ENCODE measurements around the gene CTCFL. TPM values are rescaled to one million over a fixed set of nuclear protein-coding genes. Genes with fewer than 3 reads are reported as not detected.

Gene CTCFL
- total and polyA plus RNA-seq, 2 of the 13 experiments (the other 11 are each of a cell fraction or from before 2014, with no cell fraction given): 0.04 TPM; not detected in 1

DNA sequence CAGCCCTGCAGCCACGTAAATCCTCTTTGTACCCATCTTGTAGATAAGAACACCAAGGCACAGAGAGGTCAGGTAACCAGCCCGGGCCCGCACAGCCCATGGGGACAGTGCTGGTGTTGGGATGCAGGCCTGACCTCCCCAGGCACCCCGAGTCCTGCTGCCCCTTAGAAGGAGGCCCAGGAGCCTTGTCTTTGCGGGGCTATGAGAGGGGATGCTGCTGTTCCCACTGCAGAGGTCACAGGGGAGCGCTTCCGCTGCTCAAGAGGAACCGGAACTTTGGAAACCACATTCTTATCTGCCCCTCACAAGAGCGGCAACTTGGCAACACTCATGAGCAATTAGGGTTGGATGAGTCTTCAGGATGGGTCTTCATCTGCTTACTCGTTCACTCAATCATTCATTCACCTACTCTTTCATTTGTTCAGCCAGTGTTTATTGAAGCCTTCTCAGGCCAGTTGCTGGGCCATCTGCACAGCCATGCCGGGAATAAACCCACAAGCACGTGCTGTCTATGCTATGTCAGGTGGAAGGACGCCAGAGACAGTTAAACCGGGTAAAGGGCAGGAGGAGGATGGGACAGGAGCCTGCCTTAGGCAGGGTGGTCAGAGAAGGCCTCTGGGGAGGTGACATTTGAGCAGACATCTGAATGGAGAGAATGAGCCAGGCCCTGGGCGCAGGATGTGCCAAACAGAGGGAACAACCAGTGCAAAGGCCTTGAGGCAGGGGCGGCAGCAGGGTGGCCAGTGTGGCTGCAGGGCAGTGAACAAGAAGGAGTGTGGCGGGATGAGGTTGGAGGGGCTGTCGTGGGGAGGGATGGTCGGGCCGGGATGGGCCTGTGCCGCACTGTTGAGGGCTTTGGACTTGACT is 72.9 kb downstream of the CTCFL start (continued):
- TF ChIP-seq ZNF138 (CRISPR knock-in tag; IDR thresholded peaks at IDR 0.05; ENCODE audit: low read depth) (no peak), CREBL2 (CRISPR knock-in tag; IDR thresholded peaks at IDR 0.05; ENCODE audit: borderline replicate concordance) (no peak), ZNF749 (CRISPR knock-in tag; IDR thresholded peaks at IDR 0.05; ENCODE audit: borderline replicate concordance) (no peak), ZNF232 (CRISPR knock-in tag; IDR thresholded peaks at IDR 0.05; ENCODE audit: borderline replicate concordance) (no peak), MEIS2 (CRISPR knock-in tag; IDR thresholded peaks at IDR 0.05) (no peak), IRF1 (CRISPR knock-in tag; IDR thresholded peaks at IDR 0.05; ENCODE audit: low read depth) (no peak), HNRNPLL (IDR thresholded peaks at IDR 0.05; ENCODE audit: low read depth, low read length, poor library complexity, severe bottlenecking) (no peak)
- TF ChIP-seq, protein P1, sequence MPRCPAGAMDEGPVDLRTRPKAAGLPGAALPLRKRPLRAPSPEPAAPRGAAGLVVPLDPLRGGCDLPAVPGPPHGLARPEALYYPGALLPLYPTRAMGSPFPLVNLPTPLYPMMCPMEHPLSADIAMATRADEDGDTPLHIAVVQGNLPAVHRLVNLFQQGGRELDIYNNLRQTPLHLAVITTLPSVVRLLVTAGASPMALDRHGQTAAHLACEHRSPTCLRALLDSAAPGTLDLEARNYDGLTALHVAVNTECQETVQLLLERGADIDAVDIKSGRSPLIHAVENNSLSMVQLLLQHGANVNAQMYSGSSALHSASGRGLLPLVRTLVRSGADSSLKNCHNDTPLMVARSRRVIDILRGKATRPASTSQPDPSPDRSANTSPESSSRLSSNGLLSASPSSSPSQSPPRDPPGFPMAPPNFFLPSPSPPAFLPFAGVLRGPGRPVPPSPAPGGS (CRISPR knock-in tag; IDR thresholded peaks at IDR 0.05): no peak

- ATAC-seq (no peak), DNase-seq (ENCODE audit: low spot score) (no peak)
- TF ChIP-seq ZNF740 (CRISPR knock-in tag; IDR thresholded peaks at IDR 0.05) (no peak), MTA3 (CRISPR knock-in tag; IDR thresholded peaks at IDR 0.05) (no peak), ZNF260 (CRISPR knock-in tag; IDR thresholded peaks at IDR 0.05; ENCODE audit: borderline replicate concordance, low read depth) (no peak), CBX2 (IDR thresholded peaks at IDR 0.05; ENCODE audit: low read depth, low read length) (no peak), CBX2 (CRISPR knock-in tag; IDR thresholded peaks at IDR 0.05; ENCODE audit: low read depth) (no peak)
- TF ChIP-seq, protein P2, sequence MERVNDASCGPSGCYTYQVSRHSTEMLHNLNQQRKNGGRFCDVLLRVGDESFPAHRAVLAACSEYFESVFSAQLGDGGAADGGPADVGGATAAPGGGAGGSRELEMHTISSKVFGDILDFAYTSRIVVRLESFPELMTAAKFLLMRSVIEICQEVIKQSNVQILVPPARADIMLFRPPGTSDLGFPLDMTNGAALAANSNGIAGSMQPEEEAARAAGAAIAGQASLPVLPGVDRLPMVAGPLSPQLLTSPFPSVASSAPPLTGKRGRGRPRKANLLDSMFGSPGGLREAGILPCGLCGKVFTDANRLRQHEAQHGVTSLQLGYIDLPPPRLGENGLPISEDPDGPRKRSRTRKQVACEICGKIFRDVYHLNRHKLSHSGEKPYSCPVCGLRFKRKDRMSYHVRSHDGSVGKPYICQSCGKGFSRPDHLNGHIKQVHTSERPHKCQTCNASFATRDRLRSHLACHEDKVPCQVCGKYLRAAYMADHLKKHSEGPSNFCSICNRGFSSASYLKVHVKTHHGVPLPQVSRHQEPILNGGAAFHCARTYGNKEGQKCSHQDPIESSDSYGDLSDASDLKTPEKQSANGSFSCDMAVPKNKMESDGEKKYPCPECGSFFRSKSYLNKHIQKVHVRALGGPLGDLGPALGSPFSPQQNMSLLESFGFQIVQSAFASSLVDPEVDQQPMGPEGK (CRISPR knock-in tag; IDR thresholded peaks at IDR 0.05): no peak
Observed at GRCh38 chr20:57451431-57451794, 73.5 kb downstream of the CTCFL start.

More at GRCh38 chr20:57451431-57451794, 73.5 kb downstream of the CTCFL start:
- Histone ChIP-seq H3K9me3 (ENCODE audit: low read length) (no peaks in the 10 kb centered on the region), H3K79me2 (ENCODE audit: insufficient read depth, low read length) (no peaks in the 10 kb centered on the region), H3K27me3 (ENCODE audit: control insufficient read depth in 1 of 2, insufficient read depth in 2 of 2, low read length in 2 of 2) (peaks cover 13 to 58% of the 10 kb centered on the region in 2 experiments; a peak in 4 of 5 replicates), H2AFZ (ENCODE audit: low read length) (no peak overlapping the region), H3K4me2 (ENCODE audit: low read depth, low read length) (no peak overlapping the region), H3K36me3 (replicated peaks in 1 of 2; ENCODE audit: control insufficient read depth in 1 of 2, insufficient read depth in 2 of 2, low read length in 2 of 2) (no peaks in the 10 kb centered on the region), H4K20me1 (ENCODE audit: insufficient read depth, low read length) (no peaks in the 10 kb centered on the region), H3K9ac (ENCODE audit: insufficient read depth, low read depth, low read length) (no peak overlapping the region), H3K4me1 (ENCODE audit: insufficient read depth, low read length) (no peaks in the 10 kb centered on the region), H3K27ac (ENCODE audit: extremely low read length, insufficient read depth, low read length) (no peak overlapping the region), H3K4me3 (replicated peaks in 1 of 3; ENCODE audit: insufficient read depth in 1 of 3, low read depth in 2 of 3, low read length in 3 of 3) (no peak overlapping the region)
- WGBS (ENCODE audit: low lambda C conversion rate): 51% methylated on average over 7 of the region's 7 CpGs
- in situ Hi-C loops (cut with HindIII; ENCODE audit: extremely low pct_ligation_motif_present, low pct_unique_long_range_greater_than_20kb): no loop called here
- no peak for FAIRE-seq
- CTCF ChIA-PET (ENCODE audit: low intra/inter-chr PET ratio, low total read pairs): no interaction called here
- no TSS peak for BruUV-seq (replicated peaks)
- intact Hi-C loops (cut with micrococcal nuclease; ENCODE audit: unreplicated experiment): no loop called here
- POLR2A ChIA-PET: no interaction called here
